H9 (cell line): Measurements from ENCODE around the gene IGF2BP3. TPM values are rescaled to one million over a fixed set of nuclear protein-coding genes. Genes with fewer than 3 reads are reported as not detected.

Source experiments
- DNase-seq: peaks from one replicate; pipeline ENCODE4 v3.0.0-alpha.2; 2017
- H2AFZ ChIP-seq: one replicate; pipeline ENCODE4 v1.6.1; 2013; ENCODE audit warnings: mild to moderate bottlenecking, low read length, control low read depth, moderate library complexity
- H2AK5ac ChIP-seq: 2 replicates; pipeline ENCODE4 v1.6.1; 2013; ENCODE audit warnings: low read length, control low read depth, mixed read lengths; ENCODE audit not compliant: insufficient read length
- H2BK120ac ChIP-seq: one replicate; pipeline ENCODE4 v1.6.1; 2013; ENCODE audit warnings: low read depth, mild to moderate bottlenecking, low read length, control low read depth, inconsistent platforms; ENCODE audit not compliant: poor library complexity, severe bottlenecking
- H2BK12ac ChIP-seq: 2 replicates; pipeline ENCODE4 v1.6.1; 2013; ENCODE audit warnings: low read length, control low read depth, mixed read lengths, low read depth; ENCODE audit not compliant: insufficient read length
- H2BK15ac ChIP-seq: 2 replicates; pipeline ENCODE4 v1.6.1; 2013; ENCODE audit warnings: low read depth, low read length, control low read depth
- H2BK20ac ChIP-seq: one replicate; pipeline ENCODE4 v1.6.1; 2013; ENCODE audit warnings: low read depth, mild to moderate bottlenecking, low read length, control low read depth, inconsistent platforms; ENCODE audit not compliant: poor library complexity, severe bottlenecking
- H2BK5ac ChIP-seq: 2 replicates; pipeline ENCODE4 v1.6.1; 2013; ENCODE audit warnings: low read length, control low read depth, mixed read lengths; ENCODE audit not compliant: insufficient read length
- H3K14ac ChIP-seq: 2 replicates; pipeline ENCODE4 v1.6.1; 2013; ENCODE audit warnings: low read length, control low read depth; ENCODE audit not compliant: insufficient read depth
- H3K18ac ChIP-seq: 2 replicates; pipeline ENCODE4 v1.6.1; 2013; ENCODE audit warnings: low read depth, mild to moderate bottlenecking, mixed read lengths, low read length, control low read depth; ENCODE audit not compliant: insufficient read length
- H3K23ac ChIP-seq: 2 replicates; pipeline ENCODE4 v1.6.1; 2013; ENCODE audit warnings: low read length, control low read depth, mixed read lengths, low read depth; ENCODE audit not compliant: insufficient read length
- H3K23me2 ChIP-seq: 2 replicates; pipeline ENCODE4 v1.6.1; 2013; ENCODE audit warnings: low read depth, mild to moderate bottlenecking, mixed read lengths, low read length, control low read depth; ENCODE audit not compliant: insufficient read length, poor library complexity, severe bottlenecking
- H3K27ac ChIP-seq: 2 replicates; pipeline ENCODE4 v1.5.1; 2013; ENCODE audit warnings: low read length, control low read depth, mixed read lengths, low read depth; ENCODE audit not compliant: insufficient read length
- H3K27me3 ChIP-seq: 2 replicates; pipeline ENCODE4 v1.6.1; 2013; ENCODE audit warnings: low read length, control low read depth, inconsistent platforms; ENCODE audit not compliant: insufficient read depth
- H3K4ac ChIP-seq: 2 replicates; pipeline ENCODE4 v1.6.1; 2013; ENCODE audit warnings: low read depth, mild to moderate bottlenecking, control low read depth, inconsistent platforms, low read length, moderate library complexity
- H3K4me1 ChIP-seq: 2 replicates; pipeline ENCODE4 v1.6.1; 2013; ENCODE audit warnings: low read length, control low read depth, inconsistent platforms; ENCODE audit not compliant: insufficient read depth
- H3K4me2 ChIP-seq: 2 replicates; pipeline ENCODE4 v1.6.1; 2013; ENCODE audit warnings: low read length, control low read depth, mixed read lengths; ENCODE audit not compliant: insufficient read length, insufficient read depth
- H3K56ac ChIP-seq: 2 replicates; pipeline ENCODE4 v1.6.1; 2013; ENCODE audit warnings: low read depth, mild to moderate bottlenecking, mixed read lengths, low read length, control low read depth; ENCODE audit not compliant: insufficient read length
- H3K79me1 ChIP-seq: 2 replicates; pipeline ENCODE4 v1.6.1; 2013; ENCODE audit warnings: low read depth, mild to moderate bottlenecking, moderate library complexity, low read length, control low read depth, inconsistent platforms; ENCODE audit not compliant: insufficient read depth, poor library complexity, severe bottlenecking
- H3K79me2 ChIP-seq: 2 replicates; pipeline ENCODE4 v1.6.1; 2013; ENCODE audit warnings: low read length, control low read depth, inconsistent platforms; ENCODE audit not compliant: insufficient read depth
- H3K9ac ChIP-seq: 2 replicates; pipeline ENCODE4 v1.6.1; 2013; ENCODE audit warnings: low read length, control low read depth, mixed read lengths; ENCODE audit not compliant: insufficient read length; ENCODE audit errors: extremely low read depth
- H3K9me3 ChIP-seq: one replicate; pipeline ENCODE4 v1.6.1; 2013; ENCODE audit warnings: low read depth, low read length, inconsistent platforms; ENCODE audit not compliant: control insufficient read depth
- H3T11ph ChIP-seq: one replicate; pipeline ENCODE4 v1.6.1; 2013; ENCODE audit warnings: mild to moderate bottlenecking, low read length, control low read depth, inconsistent platforms
- H4K20me1 ChIP-seq: one replicate; pipeline ENCODE4 v1.6.1; 2013; ENCODE audit not compliant: control insufficient read depth, insufficient read length, insufficient read depth
- H4K5ac ChIP-seq: 2 replicates; pipeline ENCODE4 v1.6.1; 2013; ENCODE audit warnings: low read depth, mild to moderate bottlenecking, mixed read lengths, low read length, control low read depth; ENCODE audit not compliant: insufficient read length
- H4K8ac ChIP-seq: replicated peaks from 2 replicates; pipeline ENCODE4 v1.6.1; 2013; ENCODE audit warnings: low read length, control low read depth, mixed read lengths, low read depth; ENCODE audit not compliant: insufficient read length
- H4K91ac ChIP-seq: 2 replicates; pipeline ENCODE4 v1.6.1; 2013; ENCODE audit warnings: low read depth, mild to moderate bottlenecking, moderate library complexity, mixed read lengths, low read length, control low read depth; ENCODE audit not compliant: insufficient read length
- H3K27ac Mint-ChIP-seq, 3 experiments: 2 replicates in 2 of 3; 3 replicates in 1 of 3; pipeline ENCODE4 v1.8.0; 2020 to 2021; ENCODE audit warnings: mixed read lengths in 3 of 3, mild to moderate bottlenecking in 1 of 3, moderate library complexity in 1 of 3
- H3K27me3 Mint-ChIP-seq: 2 replicates; pipeline ENCODE4 v1.8.0; 2021; ENCODE audit warnings: low read depth, mild to moderate bottlenecking, moderate library complexity, mixed read lengths
- H3K36me3 Mint-ChIP-seq, 3 experiments: 2 replicates in 2 of 3; 3 replicates in 1 of 3; pipeline ENCODE4 v1.8.0; 2020 to 2021; ENCODE audit warnings: low read depth in 3 of 3, mixed read lengths in 3 of 3; ENCODE audit not compliant: insufficient read depth in 1 of 3
- H3K4me1 Mint-ChIP-seq, 2 experiments: 2 replicates each; pipeline ENCODE4 v1.8.0; 2020; ENCODE audit warnings: mixed read lengths in 2 of 2
- H3K4me3 Mint-ChIP-seq, 2 experiments: 2 replicates in 1 of 2; 3 replicates in 1 of 2; pipeline ENCODE4 v1.8.0; 2020 to 2021; ENCODE audit warnings: mild to moderate bottlenecking in 2 of 2, mixed read lengths in 2 of 2, moderate library complexity in 1 of 2
- H3K9me3 Mint-ChIP-seq, 2 experiments: 2 replicates in 1 of 2; 3 replicates in 1 of 2; pipeline ENCODE4 v1.8.0; 2020; ENCODE audit warnings: mild to moderate bottlenecking in 2 of 2, mixed read lengths in 2 of 2, moderate library complexity in 1 of 2
- WGBS: extraction: QIAGEN DNeasy Blood & Tissue Kit; methylation state at CpG from one replicate; pipeline ENCODE4 v1.1.7; 2013; ENCODE audit warnings: missing lambda C conversion rate, low lambda C conversion rate, mixed read lengths; ENCODE audit not compliant: insufficient read length; ENCODE audit errors: extremely low coverage; 5-methylcytosine and 5-hydroxymethylcytosine counted together
- total RNA-seq: library from RNA; stranded (reverse); gene quantifications from 2 replicates; pipeline ENCODE4 v1.2.1, GENCODE V29; 2021
- TF ChIP-seq, protein P1 (sequence below): fragments of 200-600 bp; sonication (generic); conservative IDR thresholded peaks from 3 replicates; pipeline ENCODE4 v1.8.0; 2021; ENCODE audit warnings: antibody characterized with exemption, mild to moderate bottlenecking

The IGF2BP3 gene
- total RNA-seq, 1 experiment from 2014 or later = 197 TPM

DNA sequence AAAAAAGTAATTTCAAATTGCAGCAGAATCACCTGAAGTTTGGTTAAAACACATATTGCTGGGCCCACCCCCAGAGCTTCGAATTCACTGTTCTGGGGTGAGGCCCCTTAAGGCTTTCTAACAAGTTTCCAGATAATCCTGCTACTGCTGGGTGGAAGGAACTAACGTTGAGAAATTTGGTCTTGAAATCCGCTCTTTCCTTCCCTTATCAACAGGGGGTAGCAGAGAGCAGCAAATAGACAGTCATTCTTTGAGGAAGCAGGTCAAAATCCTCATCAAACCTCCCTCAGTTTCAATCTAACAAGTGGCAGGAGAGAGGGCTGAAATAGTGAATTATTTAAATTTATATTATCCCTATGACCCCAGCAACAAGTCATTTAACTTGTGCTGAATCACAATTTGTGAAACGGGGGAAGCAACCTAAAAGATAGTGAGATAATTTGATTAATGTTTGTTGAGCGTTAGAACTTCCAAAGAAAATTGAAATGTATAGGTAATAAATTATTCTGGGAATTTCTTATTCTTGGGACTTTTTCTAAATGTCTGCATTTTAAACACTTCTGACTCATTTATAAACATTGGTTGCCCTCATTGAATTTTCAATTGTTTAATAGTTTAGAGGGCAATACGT, 192.8 kb downstream of the IGF2BP3 start:
- no peak overlapping the region for H2BK120ac ChIP-seq
- no peaks in the 10 kb centered on the region for H3K9me3 ChIP-seq
- no peak overlapping the region for H3K23ac ChIP-seq
- no peak overlapping the region for H4K8ac ChIP-seq
- H3K56ac ChIP-seq = no peak overlapping the region
- peaks cover 6 to 8% of the 10 kb centered on the region in 2 experiments for H3K4me1 Mint-ChIP-seq
- H3K23me2 ChIP-seq = no peaks in the 10 kb centered on the region
- no peak overlapping the region for H2AFZ ChIP-seq
- no peak overlapping the region for H4K91ac ChIP-seq
- no peak overlapping the region for H3K18ac ChIP-seq
- no peak overlapping the region for H3K4me2 ChIP-seq
- no peak overlapping the region for H3K9ac ChIP-seq
- no CpG with 5 or more reads among the region's 6 CpGs for WGBS
- no peak overlapping the region for H2BK12ac ChIP-seq
- H3K27ac Mint-ChIP-seq = no peak overlapping the region; a peak in 1 of 7 replicates
- no peaks in the 10 kb centered on the region for H3K9me3 Mint-ChIP-seq
- H2BK20ac ChIP-seq = no peak overlapping the region
- no peak overlapping the region for H2BK5ac ChIP-seq
- no peaks in the 10 kb centered on the region for H3K36me3 Mint-ChIP-seq
- H3K27me3 Mint-ChIP-seq = peaks cover 2% of the 10 kb centered on the region; the same call in 1 of the 2 replicates
- H3K79me2 ChIP-seq = no peaks in the 10 kb centered on the region
- H3K79me1 ChIP-seq = no peaks in the 10 kb centered on the region
- H4K20me1 ChIP-seq = no peaks in the 10 kb centered on the region
- no peak overlapping the region for H3K4ac ChIP-seq
- no peaks in the 10 kb centered on the region for H3K4me1 ChIP-seq
- no peak overlapping the region for H3K14ac ChIP-seq
- no peak overlapping the region for H3K4me3 Mint-ChIP-seq
- peak; percentile 48 for DNase-seq
- H3K27ac ChIP-seq = no peak overlapping the region
- no peak overlapping the region for H2AK5ac ChIP-seq
- H3T11ph ChIP-seq = no peak overlapping the region
- H2BK15ac ChIP-seq = no peak overlapping the region
- TF ChIP-seq, protein P1, sequence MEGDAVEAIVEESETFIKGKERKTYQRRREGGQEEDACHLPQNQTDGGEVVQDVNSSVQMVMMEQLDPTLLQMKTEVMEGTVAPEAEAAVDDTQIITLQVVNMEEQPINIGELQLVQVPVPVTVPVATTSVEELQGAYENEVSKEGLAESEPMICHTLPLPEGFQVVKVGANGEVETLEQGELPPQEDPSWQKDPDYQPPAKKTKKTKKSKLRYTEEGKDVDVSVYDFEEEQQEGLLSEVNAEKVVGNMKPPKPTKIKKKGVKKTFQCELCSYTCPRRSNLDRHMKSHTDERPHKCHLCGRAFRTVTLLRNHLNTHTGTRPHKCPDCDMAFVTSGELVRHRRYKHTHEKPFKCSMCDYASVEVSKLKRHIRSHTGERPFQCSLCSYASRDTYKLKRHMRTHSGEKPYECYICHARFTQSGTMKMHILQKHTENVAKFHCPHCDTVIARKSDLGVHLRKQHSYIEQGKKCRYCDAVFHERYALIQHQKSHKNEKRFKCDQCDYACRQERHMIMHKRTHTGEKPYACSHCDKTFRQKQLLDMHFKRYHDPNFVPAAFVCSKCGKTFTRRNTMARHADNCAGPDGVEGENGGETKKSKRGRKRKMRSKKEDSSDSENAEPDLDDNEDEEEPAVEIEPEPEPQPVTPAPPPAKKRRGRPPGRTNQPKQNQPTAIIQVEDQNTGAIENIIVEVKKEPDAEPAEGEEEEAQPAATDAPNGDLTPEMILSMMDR = peak; percentile 76
- no peaks in the 10 kb centered on the region for H3K27me3 ChIP-seq
- no peak overlapping the region for H4K5ac ChIP-seq
